ENCODE data around the gene FNBP1L.
"Not testable (repeated sequence)": the region's sequence is repeated elsewhere in the genome, so short reads cannot be mapped to it uniquely, and the experiment has no call there.

FNBP1L gene

DNA sequence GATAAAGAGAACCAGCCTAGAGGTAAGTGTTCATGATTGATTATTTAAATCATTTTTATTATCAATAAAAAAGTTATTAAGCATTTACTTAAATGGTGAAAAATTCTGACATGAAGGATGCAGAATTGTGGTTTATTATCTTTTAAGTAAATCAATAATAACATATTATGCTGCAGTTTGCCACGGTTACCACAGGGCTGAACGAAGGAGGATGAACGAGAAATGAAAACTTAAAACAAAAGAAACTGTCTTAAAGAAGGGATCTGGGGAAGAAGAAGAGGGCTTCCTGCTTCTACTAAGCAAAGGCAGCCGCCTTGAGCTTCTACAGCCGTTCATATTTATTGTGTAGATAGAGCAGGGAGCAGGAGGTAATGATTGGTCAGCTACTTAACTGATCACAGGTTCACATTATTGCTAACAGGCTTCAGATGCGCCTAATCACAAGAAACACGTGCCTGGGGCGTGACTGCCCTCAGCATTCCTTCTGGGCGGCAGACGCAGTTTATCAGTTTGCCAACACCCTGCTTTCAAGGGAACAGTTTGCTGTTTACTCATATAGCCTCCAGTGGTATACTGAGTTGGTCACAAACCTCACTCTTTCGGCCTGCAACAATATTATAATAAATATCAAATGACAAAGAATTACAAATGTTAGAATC is 5.8 kb upstream of the FNBP1L start:
- Histone ChIP-seq H3K27ac (no peak overlapping the region), H3K4me3 (no peak overlapping the region)

DNA sequence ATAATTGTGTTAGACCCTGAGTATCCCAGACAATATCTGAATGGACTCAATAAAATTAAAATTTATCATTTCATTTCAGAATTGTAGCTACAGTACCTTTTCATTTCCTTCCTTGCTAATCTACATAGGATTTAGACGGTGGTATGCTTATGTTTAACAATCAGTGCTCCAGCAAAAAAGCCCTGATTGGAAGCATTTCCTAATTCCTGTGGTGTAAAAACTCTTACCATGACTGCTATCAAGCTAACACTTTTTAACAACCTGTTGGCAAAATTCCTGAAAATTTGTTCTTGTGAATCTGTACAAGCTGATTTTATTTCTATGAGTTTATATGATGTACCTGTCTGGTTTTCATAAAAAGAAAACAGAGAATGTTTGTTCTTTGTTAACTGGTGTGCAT is 5.2 kb upstream of the FNBP1L start:
- Histone ChIP-seq H3K27ac (peak overlapping the region in 1 of 21 experiments; percentile 11), H3K4me3 (no peak overlapping the region)

DNA sequence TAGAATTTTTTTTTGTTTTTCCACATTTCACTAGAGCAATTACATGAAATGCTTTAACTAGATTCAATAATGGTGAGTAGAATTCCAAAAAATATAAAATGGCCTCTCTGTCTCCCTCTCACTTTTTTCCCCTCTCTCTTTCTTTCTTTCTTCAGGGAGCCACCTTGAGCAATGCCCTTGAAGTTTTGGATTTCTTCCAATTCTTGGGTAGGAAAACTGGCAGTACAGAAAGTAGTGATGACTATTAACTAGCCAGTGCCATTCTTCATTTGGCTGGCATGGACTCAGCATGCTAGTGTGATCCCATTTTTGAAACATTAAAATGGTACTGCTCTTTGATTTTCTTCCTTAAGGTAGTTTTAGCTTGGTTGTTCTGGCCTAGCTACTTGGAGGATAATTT is 4.5 kb upstream of the FNBP1L start:
- no peak overlapping the region for H3K27ac ChIP-seq
- no peak overlapping the region for H3K4me3 ChIP-seq

DNA sequence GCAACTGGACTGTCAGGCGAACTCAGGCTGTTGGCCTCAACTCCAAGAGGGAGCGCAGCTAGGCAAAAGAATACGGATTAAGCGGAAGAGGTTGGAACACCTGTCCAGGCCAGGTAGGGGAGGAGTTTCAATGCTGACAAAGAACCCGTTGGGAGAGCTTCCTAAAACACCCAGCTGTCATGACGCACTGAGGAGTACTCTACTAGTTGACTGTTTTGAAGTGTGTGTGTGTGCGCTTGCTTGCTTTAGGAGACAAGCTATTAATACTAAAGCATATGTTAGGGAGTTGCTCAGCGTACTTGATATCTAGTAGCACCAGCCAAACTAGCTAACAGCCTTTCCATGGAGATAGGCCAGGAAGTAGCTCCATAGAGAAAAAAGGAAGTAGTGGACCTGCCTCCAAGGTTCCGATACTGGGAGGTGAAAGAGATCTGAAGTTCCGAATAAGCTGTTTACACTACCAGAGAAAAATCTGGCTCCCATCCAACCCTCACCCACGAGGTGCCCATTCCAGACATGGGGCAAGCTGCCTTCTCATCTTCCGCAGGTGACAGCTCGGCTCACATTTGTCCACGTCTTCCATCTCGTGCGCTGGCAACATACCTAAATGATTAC is 974 bp upstream of the FNBP1L start:
- peak overlapping the region; percentile 50 to 96 (median 84) for H3K4me3 ChIP-seq
- H3K27ac ChIP-seq: peak overlapping the region in 15 of 21 experiments; percentile 68 to 97 (median 87)

DNA sequence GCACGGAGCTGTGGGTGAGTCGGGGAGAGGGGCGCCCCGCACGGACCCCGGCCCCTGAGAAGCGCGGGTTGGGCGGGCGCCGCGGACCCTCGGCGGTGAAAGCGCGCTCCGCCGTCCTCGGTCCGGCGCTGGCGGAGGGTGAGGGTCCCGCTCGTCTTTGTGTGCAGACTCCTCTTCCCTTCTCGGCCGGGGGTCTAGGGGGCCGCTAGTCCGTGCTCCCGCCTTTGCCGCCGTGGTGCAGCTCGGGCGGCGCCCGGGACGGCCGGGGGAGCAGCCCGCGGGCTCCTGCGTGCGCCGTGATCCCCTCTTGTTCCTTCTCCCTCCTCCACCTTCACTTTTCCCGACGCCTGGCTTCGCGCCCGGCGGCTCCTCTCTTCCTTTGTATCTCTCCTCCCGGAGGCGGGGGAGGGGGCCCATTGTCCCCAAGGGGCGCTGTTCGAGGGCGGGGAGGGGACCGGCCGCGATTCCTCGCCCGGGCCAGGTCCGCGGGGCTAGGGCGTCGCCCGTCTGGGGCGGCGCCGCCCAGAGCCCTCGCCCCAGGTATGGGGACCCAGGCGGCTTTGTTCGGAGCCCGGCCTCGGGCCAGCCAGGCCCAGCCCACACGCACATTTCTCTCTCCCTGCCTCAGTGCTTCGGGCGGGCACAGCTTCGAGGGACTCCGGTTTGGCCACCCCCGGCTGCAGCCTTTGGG is 519 bp downstream of the FNBP1L start:
- peak overlapping the region; percentile 50 to 96 (median 84) for H3K4me3 ChIP-seq
- peak overlapping the region; percentile 3 to 97 (median 84) for H3K27ac ChIP-seq

DNA sequence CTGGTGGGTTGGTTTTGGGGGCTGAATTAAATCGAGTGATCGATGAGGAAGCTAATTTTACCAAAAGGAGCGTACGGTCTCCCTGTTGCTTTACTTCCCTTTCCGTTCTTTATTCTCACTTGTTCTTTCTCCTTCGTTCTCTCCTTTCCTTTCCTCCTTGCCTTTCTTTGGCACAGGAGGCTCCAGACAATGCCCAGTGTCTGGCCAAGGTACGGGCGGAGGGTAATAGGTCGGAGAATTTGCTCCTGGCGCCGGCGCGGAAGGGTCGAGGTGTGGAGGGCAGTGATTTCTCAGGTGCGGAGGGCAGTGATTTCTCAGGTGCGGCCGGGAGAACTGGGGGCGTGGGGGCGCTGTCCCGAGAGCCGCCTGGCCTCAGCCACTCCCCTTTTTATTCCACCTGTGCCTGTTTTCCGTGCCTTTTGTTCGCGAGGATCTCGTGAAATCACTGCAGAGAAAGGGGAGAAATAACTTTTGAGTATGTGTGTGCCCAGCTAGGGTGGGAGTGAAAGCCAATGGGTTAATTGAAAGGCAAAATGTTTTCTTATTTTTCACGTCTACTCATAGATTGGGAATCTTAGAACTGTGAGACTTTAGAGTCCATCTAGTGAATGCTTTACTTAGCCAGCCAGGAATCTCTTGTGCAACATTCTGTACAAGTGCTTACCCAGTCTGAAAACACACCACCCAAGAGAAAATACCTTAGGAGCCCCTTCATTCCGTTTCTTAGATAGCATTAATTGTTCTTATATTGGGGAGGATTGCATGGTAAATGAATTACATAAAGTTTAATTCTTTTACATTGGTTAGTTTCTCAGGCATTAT is 1.3 kb downstream of the FNBP1L start:
- peak overlapping the region; percentile 50 to 96 (median 84) for H3K4me3 ChIP-seq
- peak overlapping the region in 20 of 21 experiments; percentile 3 to 97 (median 84) for H3K27ac ChIP-seq

DNA sequence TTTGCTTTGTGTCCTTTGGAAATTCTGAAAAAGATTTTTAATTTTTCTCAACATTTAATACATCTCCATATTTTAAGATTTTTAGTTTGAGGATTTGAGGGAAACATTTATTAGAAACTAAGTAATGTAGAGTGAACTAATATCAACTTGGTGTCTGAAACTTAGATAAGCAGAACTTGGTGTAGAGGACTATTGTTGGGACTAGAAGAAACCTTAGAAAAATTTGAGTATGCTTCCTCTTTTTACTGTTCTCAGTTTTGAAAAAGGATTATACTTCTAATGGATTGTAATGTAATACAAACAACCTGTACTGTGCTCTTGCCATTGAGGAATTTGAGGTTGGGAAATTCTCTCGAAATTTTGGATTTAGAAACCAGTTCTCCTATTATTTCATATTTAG is 2.4 kb downstream of the FNBP1L start:
- no peak overlapping the region for H3K27ac ChIP-seq
- H3K4me3 ChIP-seq: no peak overlapping the region

DNA sequence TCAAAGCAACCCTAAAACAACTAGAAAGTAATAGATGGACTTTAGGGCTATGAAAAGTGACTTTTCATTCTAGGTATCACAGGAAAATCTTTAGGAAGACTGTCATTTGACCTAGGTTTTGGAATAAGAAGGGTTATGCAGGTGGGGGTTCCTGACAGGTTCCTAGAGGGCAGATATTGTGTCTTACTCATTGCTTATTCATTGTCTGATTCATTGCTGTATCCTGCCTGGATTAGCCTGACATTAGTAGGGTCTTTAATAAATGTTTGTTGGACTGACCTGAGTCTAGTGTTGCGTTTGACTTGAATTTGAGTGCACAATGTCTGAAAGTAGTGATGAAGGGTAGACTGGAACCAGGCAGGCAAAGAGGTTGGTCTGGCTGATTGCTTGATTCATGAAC is 6.0 kb downstream of the FNBP1L start:
- Histone ChIP-seq H3K4me3 (no peak overlapping the region), H3K27ac (no peak overlapping the region)

DNA sequence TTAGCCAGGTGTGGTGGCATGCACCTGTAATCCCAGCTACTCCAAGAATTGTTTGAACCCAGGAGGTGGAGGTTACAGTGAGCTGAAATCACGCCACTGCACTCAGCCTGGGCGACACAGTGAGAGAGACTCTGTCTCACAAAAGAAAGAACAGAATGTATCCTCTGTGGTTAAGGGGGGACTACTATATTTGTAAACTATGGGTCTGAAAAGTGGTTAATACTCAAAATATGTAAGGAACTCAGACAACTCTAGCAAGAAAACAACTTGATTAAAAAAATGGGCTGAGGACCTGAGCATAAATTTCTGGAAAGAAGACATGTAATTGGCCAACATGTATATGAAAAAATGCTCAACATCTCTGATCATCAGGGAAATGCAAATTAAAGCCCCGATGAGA is 11.2 kb downstream of the FNBP1L start:
- Histone ChIP-seq H3K4me3 (no peak overlapping the region), H3K27ac (no peak overlapping the region)

DNA sequence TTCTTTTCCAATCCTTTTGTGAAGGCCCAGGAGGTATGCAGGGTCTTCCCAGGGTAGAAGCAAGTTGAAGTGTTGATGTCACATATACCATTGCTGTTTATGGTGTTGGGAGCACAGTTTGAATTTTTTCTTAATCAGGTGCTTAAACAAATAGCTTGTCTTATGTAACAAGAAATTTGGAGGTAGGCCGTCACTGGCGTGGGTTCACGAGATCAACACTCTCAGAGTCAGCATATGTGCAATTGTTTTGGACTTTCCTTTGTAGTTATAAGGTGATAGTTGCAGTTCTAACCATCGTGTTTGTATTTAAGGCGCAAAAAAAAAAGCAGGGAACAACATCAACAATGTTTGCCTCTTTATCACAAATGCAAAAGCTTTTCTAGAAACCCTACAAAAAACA is 13.3 kb downstream of the FNBP1L start:
- no peak overlapping the region for H3K27ac ChIP-seq
- no peak overlapping the region for H3K4me3 ChIP-seq

DNA sequence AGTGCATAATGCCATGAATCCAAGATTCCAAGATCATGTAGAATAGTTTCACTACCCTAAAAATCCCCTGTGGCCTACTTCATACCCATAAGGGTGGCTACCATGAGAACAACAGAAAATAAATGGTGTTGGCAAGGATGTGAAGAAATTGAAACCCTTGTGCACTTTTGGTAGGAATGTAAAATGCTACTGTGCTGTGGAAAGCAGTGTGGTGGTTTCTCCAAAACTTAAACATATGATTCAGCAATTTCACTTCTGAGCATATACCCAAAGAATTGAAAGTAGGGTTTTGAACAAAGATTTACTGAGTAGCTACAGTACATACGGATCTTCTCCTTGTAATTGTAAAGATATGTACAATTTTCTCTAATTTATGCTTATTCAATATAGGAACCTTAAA is 16.0 kb downstream of the FNBP1L start:
- no peak overlapping the region for H3K27ac ChIP-seq
- H3K4me3 ChIP-seq: no peak overlapping the region

DNA sequence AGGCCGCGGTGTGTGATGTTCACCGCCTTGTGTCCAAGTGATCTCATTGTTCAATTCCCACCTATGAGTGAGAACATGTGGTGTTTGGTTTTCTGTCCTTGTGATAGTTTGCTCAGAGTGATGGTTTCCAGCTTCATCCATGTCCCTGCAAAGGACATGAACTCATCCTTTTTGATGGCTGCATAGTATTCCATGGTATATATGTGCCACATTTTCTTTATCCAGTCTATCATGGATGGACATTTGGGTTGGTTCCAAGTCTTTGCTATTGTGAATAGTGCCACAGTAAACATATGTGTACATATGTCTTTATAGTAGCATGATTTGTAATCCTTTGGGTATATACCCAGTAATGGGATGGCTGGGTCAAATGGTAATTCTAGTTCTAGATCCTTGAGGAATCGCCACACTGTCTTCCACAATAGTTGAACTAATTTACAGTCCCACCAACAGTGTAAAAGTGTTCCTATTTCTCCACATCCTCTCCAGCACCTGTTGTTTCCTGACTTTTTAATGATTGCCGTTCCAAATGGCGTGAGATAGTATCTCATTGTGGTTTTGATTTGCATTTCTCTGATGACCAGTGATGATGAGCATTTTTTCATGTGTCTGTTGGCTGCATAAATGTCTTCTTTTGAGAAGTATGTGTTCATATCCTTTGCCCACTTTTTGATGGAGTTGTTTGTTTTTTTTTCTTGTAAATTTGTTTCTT is 17.6 kb downstream of the FNBP1L start:
- H3K4me3 ChIP-seq, H3K27ac ChIP-seq: not testable (repeated sequence)

DNA sequence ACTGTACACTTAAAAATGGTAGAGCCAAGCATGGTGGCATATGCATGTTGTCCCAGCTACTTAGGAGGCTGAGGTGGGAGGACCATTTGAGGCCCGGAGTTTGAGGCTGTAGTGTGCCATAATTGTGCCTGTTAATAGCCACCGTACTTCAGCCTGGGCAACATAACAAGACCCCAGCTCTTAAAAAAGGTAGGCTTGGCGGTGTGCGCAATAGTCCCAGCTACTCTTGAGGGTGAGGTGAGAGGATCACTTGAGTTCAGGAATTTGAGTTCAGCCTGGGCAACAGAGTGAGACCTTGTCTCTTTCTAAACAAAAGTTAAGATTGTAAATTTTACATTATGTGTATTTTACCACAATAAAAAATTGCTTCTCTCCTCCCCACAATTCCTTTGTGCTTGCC is 19.7 kb downstream of the FNBP1L start:
- H3K27ac ChIP-seq: no peak overlapping the region
- H3K4me3 ChIP-seq: no peak overlapping the region

DNA sequence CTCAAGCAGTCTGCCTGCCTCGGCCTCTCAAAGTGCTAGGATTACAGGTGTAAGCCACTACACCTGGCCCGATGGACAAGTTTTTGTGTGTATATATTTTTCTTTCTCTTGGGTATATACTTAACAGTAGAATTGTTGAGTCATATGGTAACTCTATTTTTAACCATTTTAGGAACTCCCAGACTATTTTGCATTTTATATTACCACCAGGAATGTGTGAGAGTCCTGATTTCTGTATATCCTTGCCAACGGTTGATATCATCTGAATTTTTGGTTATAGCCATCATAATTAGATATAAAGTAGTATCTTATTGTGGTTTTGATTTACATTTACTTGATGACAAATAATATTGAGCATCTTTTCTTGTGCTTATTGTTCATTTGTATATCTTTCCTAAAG is 20.7 kb downstream of the FNBP1L start:
- Histone ChIP-seq H3K4me3 (no peak overlapping the region), H3K27ac (no peak overlapping the region)

DNA sequence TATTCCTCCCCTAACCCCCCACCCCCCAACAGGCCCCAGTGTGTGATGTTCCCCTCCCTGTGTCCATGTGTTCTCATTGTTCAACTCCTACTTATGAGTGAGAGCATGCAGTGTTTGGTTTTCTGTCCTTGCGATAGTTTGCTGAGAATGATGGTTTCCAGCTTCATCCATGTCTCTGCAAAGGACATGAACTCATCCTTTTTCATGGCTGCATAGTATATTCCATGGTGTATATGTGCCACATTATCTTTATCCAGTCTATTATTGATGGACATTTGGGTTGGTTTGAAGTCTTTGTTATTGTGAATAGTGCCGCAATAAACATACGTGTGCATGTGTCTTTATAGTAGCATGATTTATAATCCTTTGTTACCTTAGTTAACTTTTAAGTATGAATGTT is 21.3 kb downstream of the FNBP1L start:
- not testable (repeated sequence) for H3K27ac ChIP-seq, H3K4me3 ChIP-seq

DNA sequence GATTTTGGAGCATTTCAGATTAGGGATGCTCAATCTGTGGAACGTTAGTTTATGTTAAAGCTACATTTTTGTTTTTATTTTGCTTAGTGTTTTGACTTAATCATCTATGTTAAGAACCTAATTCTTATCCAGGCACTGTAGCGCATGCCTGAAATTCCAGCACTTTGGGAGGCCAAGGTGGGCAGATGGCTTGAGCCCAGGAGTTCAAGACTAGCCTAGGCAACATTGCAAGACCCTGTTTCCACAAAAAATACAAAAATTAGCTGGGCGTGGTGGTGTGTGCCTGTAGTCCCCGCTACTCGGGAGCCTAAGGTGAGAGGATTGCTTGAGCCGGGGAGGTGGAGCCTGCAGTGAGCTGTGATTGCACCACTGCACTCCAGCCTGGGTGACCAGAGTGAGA is 23.4 kb downstream of the FNBP1L start:
- H3K4me3 ChIP-seq: no peak overlapping the region
- no peak overlapping the region for H3K27ac ChIP-seq

DNA sequence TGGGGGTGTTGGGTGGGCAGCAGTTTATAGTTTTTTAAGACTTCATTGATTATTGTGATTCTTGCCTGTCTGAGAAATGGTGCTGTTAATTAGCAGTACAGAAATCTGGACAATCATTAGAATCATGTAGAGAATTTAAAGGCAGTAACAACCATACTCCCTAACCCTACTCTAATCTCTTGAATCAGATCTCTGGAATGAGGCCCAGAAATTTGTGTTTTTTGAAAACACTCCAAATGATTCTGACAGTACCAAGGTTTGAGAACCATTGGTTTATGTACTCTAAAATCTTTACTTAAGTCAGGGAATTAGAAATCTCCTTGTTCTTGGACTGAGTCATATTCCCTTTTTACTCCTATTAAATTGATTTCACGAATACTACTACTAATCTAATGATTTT is 24.0 kb downstream of the FNBP1L start:
- Histone ChIP-seq H3K27ac (no peak overlapping the region), H3K4me3 (no peak overlapping the region)

DNA sequence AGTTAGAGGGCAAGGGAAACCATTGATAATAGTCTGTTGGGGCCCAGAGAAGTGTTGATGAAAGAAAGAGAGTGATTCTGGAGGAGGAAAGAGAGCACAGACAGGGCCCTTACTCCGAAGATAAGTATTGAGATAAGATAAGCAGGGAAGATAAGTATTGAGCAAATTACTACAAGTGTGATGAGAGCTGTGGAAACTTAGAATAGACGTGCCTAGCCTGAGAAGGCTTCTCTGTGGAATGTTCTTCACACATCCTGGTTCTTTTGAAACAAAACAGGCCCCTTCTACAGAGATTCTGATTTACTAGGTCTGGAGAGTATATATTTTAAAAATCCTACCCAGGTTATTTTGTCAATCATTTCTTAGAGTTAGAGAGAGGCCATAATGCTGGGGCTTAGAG is 26.4 kb downstream of the FNBP1L start:
- no peak overlapping the region for H3K4me3 ChIP-seq
- H3K27ac ChIP-seq: no peak overlapping the region

DNA sequence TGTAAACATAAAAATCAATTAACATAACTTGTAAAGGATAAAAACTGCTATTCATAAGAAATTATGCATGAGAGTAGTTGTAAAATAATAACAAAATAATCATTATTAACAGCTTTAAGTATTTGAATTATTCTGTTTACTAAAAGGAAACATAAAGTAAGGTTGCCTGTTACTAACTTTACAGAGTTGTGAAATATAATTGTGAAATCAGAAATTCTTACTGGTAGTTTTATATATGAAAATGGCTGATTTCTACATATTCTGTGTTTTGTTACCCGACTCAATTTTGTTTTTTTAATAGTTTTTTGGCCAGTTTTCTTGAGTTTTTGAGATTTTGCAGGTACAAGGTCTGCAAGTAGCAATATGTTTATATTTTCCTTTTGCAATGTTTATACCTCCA is 27.8 kb downstream of the FNBP1L start:
- Histone ChIP-seq H3K4me3 (no peak overlapping the region), H3K27ac (no peak overlapping the region)
